ENCODE data around the gene ADAMTS17.

The ADAMTS17 gene

DNA sequence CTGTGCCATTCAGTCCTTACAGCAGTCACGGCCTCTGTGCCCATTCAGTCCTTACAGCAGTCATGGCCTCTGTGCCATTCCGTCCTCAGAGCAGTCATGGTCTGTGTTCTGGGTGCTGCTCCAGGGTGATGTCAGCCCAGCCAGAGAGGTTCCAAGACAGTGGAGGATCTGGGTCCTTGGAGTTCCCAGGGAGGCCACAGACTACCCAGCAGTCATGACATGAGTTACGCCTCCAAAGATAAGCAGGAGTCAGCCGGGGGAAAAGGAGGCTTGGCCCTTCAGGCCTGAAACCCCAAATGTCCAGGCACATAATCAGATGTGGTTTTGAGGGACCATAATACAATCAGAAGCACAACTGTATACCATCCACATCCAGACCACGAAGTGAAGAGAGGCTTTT, 115.7 kb downstream of the ADAMTS17 start:
- Histone ChIP-seq H3K27ac (ENCODE audit: low read length) (no peak overlapping the region), H3K9me3 (ENCODE audit: insufficient read depth, low read length, severe bottlenecking) (no peaks in the 10 kb centered on the region), H3K4me1 (ENCODE audit: insufficient read depth, low read length) (0 out of 2 replicates have a peak, but pooled peaks cover 3% of the 10 kb centered on the region), H3K79me2 (ENCODE audit: insufficient read depth, low read length) (peaks cover 53% of the 10 kb centered on the region), H3K9ac (ENCODE audit: low read depth, low read length) (no peak overlapping the region), H3K27me3 (ENCODE audit: insufficient read depth, low read length, poor library complexity) (no peaks in the 10 kb centered on the region), H3K4me2 (ENCODE audit: insufficient read depth, low read length) (no peak overlapping the region), H4K20me1 (ENCODE audit: insufficient read depth, low read length) (peaks cover 31% of the 10 kb centered on the region), H3K36me3 (ENCODE audit: insufficient read depth, low read length) (peaks cover 93% of the 10 kb centered on the region), H2AFZ (ENCODE audit: low read depth, low read length) (no peak overlapping the region), H3K4me3 (ENCODE audit: low read depth in 1 of 2, low read length in 2 of 2) (no peak overlapping the region)
- ATAC-seq (ENCODE audit: insufficient read depth, low read depth) (no peak), DNase-seq (no peak)
- TF ChIP-seq EZH2 (IDR thresholded peaks at IDR 0.05; ENCODE audit: borderline replicate concordance, low read depth, low read length, severe bottlenecking) = no peak
- TF ChIP-seq, protein P1, sequence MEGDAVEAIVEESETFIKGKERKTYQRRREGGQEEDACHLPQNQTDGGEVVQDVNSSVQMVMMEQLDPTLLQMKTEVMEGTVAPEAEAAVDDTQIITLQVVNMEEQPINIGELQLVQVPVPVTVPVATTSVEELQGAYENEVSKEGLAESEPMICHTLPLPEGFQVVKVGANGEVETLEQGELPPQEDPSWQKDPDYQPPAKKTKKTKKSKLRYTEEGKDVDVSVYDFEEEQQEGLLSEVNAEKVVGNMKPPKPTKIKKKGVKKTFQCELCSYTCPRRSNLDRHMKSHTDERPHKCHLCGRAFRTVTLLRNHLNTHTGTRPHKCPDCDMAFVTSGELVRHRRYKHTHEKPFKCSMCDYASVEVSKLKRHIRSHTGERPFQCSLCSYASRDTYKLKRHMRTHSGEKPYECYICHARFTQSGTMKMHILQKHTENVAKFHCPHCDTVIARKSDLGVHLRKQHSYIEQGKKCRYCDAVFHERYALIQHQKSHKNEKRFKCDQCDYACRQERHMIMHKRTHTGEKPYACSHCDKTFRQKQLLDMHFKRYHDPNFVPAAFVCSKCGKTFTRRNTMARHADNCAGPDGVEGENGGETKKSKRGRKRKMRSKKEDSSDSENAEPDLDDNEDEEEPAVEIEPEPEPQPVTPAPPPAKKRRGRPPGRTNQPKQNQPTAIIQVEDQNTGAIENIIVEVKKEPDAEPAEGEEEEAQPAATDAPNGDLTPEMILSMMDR (IDR thresholded peaks at IDR 0.05; ENCODE audit: borderline replicate concordance, extremely low read depth, low read length, poor library complexity, severe bottlenecking) = no peak

DNA sequence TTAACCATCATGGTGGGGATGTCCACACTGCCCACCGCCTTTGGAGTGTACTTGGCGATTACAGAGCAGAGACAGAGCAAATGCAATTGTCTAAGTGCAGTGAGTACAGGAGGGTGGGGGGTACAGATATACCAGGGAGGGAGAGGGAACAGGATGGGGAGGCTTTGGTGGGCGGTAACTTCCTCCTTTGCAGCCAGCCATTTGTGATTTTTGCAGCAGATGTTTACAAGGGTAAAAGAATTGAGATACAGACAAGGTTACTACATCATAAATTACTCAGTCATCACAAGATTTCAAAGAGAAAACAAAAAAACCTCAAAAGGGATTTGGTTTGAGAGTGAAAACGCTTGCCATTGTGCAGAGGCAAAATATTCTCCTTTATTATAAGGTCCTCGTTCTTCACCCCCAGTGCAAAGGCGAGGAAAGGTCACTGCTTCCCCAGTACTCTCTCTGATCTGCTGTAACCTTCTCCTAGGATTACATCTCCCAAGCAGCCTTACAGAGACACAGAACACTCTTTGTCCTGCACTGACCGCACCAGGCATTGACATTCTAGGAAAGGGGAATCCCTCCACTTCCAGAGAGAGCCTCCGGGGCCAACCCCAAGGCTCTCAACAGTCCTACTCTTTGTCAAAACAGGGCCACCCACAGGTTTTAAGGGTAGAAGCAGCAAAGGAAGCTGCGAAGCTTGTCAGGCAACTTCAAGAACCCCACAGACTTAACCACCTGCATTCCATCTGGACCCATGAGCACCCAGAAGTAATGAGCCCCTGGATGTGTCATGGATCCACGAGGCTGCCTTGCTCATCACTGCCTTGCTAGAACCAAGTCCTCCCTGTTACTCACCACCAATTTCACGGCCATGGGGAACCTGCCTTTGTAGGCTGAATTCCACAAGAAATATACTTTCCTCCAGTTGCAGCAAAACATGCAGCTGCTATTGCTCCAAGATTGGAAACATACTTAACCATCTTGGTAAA, 117.3 kb downstream of the ADAMTS17 start:
- Histone ChIP-seq H3K9me3 (ENCODE audit: insufficient read depth, low read length, severe bottlenecking) (no peaks in the 10 kb centered on the region), H3K4me2 (ENCODE audit: insufficient read depth, low read length) (no peak overlapping the region), H2AFZ (ENCODE audit: low read depth, low read length) (no peak overlapping the region), H3K79me2 (ENCODE audit: insufficient read depth, low read length) (peaks cover 46% of the 10 kb centered on the region), H3K36me3 (ENCODE audit: insufficient read depth, low read length) (peaks cover 92% of the 10 kb centered on the region), H3K9ac (ENCODE audit: low read depth, low read length) (no peak overlapping the region), H3K27ac (ENCODE audit: low read length) (peak overlapping the region; percentile 23), H3K27me3 (ENCODE audit: insufficient read depth, low read length, poor library complexity) (no peaks in the 10 kb centered on the region), H3K4me1 (ENCODE audit: insufficient read depth, low read length) (no peaks in the 10 kb centered on the region), H3K4me3 (ENCODE audit: low read depth in 1 of 2, low read length in 2 of 2) (no peak overlapping the region), H4K20me1 (ENCODE audit: insufficient read depth, low read length) (peaks cover 28% of the 10 kb centered on the region)
- ATAC-seq (ENCODE audit: insufficient read depth, low read depth) (no peak), DNase-seq (no peak)
- TF ChIP-seq, protein P1 (IDR thresholded peaks at IDR 0.05; ENCODE audit: borderline replicate concordance, extremely low read depth, low read length, poor library complexity, severe bottlenecking) = no peak
- no peak for TF ChIP-seq EZH2 (IDR thresholded peaks at IDR 0.05; ENCODE audit: borderline replicate concordance, low read depth, low read length, severe bottlenecking)

DNA sequence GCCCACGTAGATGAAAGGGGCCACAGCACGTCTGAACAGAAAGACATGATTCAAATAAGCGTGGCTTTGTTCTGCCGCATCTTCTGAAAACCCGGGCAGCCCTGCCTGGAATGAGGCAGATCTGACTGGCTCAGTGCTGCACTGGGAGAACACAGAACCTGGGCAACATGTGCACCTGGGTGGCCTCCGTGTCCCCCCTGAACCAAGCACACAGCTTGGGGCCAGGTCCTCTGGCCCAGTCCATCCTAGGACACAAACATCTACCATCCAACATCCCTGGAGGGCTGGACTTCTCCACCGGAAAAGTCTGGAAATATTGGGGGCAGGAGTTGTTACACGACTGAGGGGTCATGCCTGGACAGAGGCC, 119.4 kb downstream of the ADAMTS17 start:
- H3K9me3 ChIP-seq (ENCODE audit: insufficient read depth, low read length, severe bottlenecking) = no peaks in the 10 kb centered on the region
- no peak for TF ChIP-seq EZH2 (IDR thresholded peaks at IDR 0.05; ENCODE audit: borderline replicate concordance, low read depth, low read length, severe bottlenecking)
- TF ChIP-seq, protein P1 (IDR thresholded peaks at IDR 0.05; ENCODE audit: borderline replicate concordance, extremely low read depth, low read length, poor library complexity, severe bottlenecking) = no peak
- H3K27me3 ChIP-seq (ENCODE audit: insufficient read depth, low read length, poor library complexity) = no peaks in the 10 kb centered on the region
- H3K4me3 ChIP-seq (ENCODE audit: low read depth in 1 of 2, low read length in 2 of 2) = no peak overlapping the region
- H3K79me2 ChIP-seq (ENCODE audit: insufficient read depth, low read length) = peaks cover 36% of the 10 kb centered on the region
- H3K9ac ChIP-seq (ENCODE audit: low read depth, low read length) = no peak overlapping the region
- H3K4me1 ChIP-seq (ENCODE audit: insufficient read depth, low read length) = no peaks in the 10 kb centered on the region
- no peak for ATAC-seq (ENCODE audit: insufficient read depth, low read depth)
- no peak overlapping the region for H3K4me2 ChIP-seq (ENCODE audit: insufficient read depth, low read length)
- H2AFZ ChIP-seq (ENCODE audit: low read depth, low read length) = no peak overlapping the region
- no peak overlapping the region for H3K27ac ChIP-seq (ENCODE audit: low read length)
- DNase-seq = no peak
- peaks cover 18% of the 10 kb centered on the region for H4K20me1 ChIP-seq (ENCODE audit: insufficient read depth, low read length)
- H3K36me3 ChIP-seq (ENCODE audit: insufficient read depth, low read length) = peaks cover 78% of the 10 kb centered on the region
